ENCODE measurements around the gene SFTA2.
A peak's percentile ranks its signal among the peaks of the same experiment; 100 is the strongest.
"Not testable (repeated sequence)": the region's sequence is repeated elsewhere in the genome, so short reads cannot be mapped to it uniquely, and the experiment has no call there.

SFTA2 gene

DNA sequence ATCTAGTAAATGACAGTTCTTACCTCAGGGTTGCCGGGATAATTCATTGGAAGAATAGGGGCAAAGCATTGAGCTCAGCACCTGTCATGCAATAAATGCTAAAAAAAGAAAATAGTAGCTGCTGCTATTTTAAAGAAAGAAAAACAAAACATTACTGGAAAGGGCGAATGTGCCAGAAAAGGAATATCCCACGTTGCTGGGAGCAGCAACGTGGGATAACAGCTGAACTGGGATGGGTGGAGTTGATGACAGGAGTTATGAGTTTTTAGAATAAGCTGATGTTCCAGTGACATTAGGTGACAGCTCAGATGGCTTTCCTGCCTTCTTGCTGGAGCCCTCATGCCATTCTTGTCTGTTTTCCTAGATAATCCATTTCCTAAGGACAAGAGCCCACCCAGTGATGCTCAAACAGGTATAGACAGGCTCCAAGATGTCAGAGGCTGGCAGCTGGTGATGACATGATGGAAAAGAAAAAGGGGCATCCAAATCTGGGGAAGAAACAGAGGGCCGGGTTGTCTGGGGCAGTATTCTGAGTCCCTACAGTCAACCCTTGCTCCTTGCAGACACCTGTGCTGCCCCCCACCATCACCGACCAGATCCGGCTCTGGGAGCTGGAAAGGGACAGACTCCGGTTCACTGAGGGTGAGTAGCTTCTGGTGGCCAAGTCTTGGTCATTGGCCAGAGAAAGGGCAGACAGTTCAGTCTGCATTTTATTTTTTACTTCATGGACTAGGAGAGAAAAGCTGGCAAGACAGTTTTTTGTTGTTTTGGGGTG lies 19.0 kb downstream of the SFTA2 start:
- no peak for DNase-seq (ENCODE audit: low spot score)

DNA sequence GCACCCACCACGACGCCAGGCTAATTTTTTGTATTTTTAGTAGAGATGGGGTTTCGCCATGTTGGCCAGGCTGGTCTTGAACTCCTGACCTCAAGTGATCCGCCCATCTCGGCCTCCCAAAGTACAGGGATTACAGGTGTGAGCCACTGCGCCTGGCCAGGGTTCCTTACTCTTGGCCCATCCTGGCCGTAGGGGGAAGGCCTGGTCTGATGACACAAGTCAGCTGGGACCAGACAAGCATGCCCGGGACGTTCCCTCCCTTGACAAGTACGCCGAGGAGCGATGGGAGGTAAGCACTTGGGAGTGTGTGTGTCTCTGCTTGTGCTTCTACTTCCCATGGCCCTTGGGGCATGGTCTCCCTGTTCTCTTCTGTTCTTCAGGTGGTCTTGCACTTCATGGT lies 21.5 kb downstream of the SFTA2 start:
- not testable (repeated sequence) for DNase-seq (ENCODE audit: low spot score)

DNA sequence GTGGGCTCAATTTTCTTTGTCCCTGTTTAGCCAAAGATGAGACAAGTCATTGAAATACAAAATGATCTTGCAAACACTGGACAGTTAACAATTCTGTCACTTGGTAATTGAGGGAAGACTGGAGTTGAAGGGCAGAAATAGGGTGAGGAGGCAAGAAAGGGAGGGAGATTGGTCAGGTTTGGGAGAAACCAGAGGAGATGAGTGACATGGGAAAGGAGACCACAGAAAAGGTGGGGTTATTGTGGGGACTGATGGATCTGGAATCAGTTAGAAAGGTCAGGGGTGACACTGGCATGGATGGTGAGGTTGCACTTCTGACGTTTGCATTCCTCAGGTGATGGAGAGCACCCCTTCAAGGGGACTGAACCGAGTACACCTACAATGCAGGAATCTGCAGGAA lies 23.3 kb downstream of the SFTA2 start:
- DNase-seq (ENCODE audit: low spot score): no peak

GRCh38 chr6:30907758-30908591 lies 24.0 kb downstream of the SFTA2 start, which contains the start of gene GTF2H4:
GTF2H4 (plus strand) TSS chr6:30908207.
- peak; percentile 82 for DNase-seq (ENCODE audit: low spot score)

GRCh38 chr6:30907290-30907757 lies 24.6 kb downstream of the SFTA2 start:
- DNase-seq (ENCODE audit: low spot score): not testable (repeated sequence)

DNA sequence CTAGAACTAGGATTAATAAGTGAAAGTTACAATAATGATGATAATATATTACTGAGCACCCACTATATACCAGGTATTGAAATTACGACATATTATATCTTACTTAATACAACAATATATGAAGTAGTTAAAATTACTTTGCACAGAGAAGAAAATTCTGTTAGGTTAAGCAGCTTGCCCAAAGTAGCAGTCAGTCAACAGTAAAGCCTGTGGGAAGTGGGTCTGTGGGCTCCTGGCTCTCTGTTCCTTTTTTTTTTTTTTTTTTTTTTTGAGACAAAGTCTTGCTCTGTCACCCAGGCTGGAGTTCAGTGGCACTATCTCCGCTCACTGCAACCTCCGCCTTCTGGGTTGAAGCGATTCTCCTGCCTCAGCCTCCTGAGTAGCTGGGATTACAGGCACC lies 28.7 kb downstream of the SFTA2 start:
- no peak for DNase-seq (ENCODE audit: low spot score)

GRCh38 chr6:30902709-30903108 lies 29.3 kb downstream of the SFTA2 start:
- DNase-seq (ENCODE audit: low spot score): no peak

GRCh38 chr6:30902196-30902595 lies 29.8 kb downstream of the SFTA2 start:
- DNase-seq (ENCODE audit: low spot score): not testable (repeated sequence)

GRCh38 chr6:30901436-30901835 lies 30.5 kb downstream of the SFTA2 start:
- DNase-seq (ENCODE audit: low spot score): no peak

GRCh38 chr6:30900863-30901417 lies 31.0 kb downstream of the SFTA2 start:
- DNase-seq (ENCODE audit: low spot score): no peak

DNA sequence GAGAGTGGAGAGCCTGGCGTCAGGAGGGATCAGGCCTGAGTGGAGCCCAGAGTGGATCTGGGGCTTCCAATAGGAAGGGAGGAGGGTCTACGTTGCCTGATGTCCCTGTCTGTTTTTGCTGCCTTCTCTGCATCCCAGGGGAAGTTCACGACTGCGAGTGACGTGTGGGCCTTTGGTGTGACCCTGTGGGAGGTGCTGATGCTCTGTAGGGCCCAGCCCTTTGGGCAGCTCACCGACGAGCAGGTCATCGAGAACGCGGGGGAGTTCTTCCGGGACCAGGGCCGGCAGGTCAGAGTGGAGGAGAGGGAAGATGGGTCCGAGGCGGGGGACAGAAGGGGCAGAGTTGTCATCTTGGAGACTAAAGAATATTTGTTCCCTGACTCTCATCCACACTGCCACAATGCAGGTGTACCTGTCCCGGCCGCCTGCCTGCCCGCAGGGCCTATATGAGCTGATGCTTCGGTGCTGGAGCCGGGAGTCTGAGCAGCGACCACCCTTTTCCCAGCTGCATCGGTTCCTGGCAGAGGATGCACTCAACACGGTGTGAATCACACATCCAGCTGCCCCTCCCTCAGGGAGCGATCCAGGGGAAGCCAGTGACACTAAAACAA lies 33.1 kb downstream of the SFTA2 start:
- no peak for DNase-seq (ENCODE audit: low spot score)

DNA sequence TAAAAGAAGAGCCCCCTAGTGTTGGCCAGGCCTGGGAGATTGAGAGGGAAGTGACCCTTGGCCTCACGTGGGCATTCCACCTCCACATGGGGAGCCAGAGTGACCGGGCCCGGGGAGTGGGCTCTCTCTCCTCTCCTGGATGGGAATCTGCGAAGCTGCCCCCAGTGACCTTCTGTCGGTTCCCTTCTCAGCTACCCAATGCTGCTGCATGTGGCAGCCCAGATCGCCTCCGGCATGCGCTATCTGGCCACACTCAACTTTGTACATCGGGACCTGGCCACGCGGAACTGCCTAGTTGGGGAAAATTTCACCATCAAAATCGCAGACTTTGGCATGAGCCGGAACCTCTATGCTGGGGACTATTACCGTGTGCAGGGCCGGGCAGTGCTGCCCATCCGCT lies 34.1 kb downstream of the SFTA2 start:
- DNase-seq (ENCODE audit: low spot score): no peak

DNA sequence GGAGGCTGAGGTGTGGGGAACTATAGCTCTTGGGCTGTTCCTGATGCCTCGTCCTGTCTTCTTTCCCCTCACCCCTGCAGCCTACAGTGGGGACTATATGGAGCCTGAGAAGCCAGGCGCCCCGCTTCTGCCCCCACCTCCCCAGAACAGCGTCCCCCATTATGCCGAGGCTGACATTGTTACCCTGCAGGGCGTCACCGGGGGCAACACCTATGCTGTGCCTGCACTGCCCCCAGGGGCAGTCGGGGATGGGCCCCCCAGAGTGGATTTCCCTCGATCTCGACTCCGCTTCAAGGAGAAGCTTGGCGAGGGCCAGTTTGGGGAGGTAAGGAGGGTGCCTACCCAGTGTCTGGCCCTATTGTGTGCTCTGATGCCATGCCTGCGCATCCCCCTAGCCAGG lies 35.4 kb downstream of the SFTA2 start:
- no peak for DNase-seq (ENCODE audit: low spot score)

DNA sequence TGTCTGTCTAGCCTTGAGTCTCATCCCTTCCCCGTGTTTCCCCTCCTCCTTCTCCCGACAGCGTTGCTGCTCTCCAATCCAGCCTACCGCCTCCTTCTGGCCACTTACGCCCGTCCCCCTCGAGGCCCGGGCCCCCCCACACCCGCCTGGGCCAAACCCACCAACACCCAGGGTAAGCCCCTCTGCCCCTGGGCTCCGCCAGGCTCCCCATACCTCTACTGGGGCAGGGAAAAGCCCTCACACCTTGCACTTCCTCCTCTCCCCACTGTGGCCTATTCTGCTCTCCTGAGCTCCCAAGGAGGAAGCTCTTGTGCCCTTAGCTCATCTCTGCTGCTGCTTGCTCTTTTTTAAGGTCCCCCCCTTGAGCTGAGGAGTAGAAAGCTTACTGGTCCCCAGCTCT lies 36.6 kb downstream of the SFTA2 start:
- no peak for DNase-seq (ENCODE audit: low spot score)

- no peak for DNase-seq (ENCODE audit: low spot score)
Measured at GRCh38 chr6:30894935-30895334, 37.0 kb downstream of the SFTA2 start.

GRCh38 chr6:30894381-30894780 lies 37.6 kb downstream of the SFTA2 start:
- DNase-seq (ENCODE audit: low spot score): no peak

GRCh38 chr6:30893666-30894065 lies 38.3 kb downstream of the SFTA2 start:
- no peak for DNase-seq (ENCODE audit: low spot score)

GRCh38 chr6:30893001-30893591 lies 38.9 kb downstream of the SFTA2 start:
- no peak for DNase-seq (ENCODE audit: low spot score)

- no peak for DNase-seq (ENCODE audit: low spot score)
Measured at GRCh38 chr6:30891816-30892538, 40.0 kb downstream of the SFTA2 start.

DNA sequence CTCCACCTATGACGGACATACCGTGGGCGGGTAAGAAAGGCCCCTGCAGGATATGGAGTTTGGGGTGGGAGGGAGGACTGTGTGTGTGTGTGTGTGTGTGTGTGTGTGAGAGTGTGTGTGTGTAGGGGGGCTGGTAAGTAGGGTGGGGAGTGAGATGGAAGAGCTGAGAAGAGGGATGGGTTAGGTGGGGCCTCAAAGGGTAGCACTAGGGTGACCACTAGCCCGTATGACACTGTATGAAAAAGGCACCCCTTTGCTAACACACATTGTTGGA lies 40.6 kb downstream of the SFTA2 start:
- DNase-seq (ENCODE audit: low spot score): no peak

- no peak for DNase-seq (ENCODE audit: low spot score)
Measured at GRCh38 chr6:30890646-30891449, 41.1 kb downstream of the SFTA2 start.

Data from HuH-7.5 (cell line).